NCI-H1092 (cell line): ENCODE measurements around the gene IL1RAPL1.

Experiments
- DNase-seq: peaks from one replicate; lab custom pipeline; 2025; lab: John Stamatoyannopoulos, UW

The IL1RAPL1 gene

DNA sequence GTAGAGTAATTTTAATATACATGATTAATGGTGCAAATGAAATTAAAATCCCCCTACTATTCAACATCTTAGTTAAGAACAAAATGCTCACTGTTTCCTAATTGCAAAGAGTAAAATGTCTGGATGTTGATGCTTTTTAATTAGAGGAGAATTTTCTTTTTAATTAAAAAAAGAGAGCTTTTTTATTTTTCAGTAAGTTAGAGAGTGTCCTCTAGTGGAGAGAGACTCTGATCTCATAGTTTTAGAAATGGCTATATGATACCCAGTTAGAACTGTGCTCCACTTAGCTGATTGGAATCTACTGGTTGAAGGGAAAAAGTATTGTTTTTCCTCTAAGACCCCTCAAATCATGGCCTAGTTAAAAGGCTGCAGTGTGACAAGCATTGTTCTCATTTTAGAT lies 1316.1 kb downstream of the IL1RAPL1 start:
- no peak for DNase-seq

DNA sequence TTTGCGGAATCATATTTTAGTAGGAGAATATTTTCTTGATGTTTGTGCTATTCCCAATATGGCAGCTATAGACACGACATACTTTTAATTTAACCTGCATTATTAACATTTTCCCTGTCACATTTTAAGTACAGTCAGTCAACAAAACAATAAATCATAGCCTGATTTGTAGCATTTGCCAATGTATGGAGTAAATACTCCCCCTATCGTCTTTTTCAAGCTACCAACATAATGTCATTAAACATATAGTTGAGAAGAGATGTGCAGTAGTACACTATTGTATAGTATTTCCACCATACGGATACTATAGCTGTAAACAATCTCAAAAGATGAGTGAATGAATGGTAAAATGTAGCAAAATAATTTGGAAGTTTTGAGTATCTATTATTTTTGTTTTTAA lies 1324.4 kb downstream of the IL1RAPL1 start:
- DNase-seq, result no peak

DNA sequence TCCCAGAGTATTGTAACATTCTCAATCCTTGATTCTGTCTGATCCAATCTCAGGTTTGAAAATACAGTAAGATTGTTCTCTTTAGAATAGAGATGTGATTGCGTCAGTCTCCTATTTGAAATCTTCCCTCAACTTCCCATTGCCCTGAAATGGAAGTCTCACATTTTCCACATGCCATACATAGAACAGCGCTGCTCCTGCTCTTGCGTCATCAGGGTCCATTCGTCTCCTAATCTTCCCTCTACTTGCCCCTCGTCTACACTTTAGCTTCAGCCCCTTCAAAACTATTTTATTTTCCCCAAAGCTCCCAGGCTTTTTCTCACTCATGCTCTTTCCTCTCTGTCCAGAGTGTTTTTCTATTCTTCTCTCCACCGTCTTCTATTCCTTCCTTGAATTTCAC lies 1326.4 kb downstream of the IL1RAPL1 start:
- no peak for DNase-seq

DNA sequence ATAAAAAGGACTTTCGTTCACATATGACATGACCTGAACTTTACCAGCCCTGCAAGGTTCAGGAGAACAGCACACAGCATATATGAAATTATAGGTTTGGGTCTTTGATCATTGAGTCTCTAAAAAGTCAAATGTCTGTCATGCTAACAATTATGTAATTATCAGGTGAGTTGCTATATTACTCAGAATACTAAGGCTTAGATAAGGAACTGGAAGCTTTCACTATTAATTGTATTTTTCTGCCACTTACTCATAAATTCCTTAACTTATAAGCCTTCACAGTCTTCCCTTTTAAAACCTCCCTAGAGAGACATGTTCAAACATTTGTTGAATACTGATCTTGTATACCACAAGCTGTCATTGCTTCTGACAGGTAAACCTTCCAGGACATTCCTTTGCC lies 1335.4 kb downstream of the IL1RAPL1 start:
- DNase-seq, result no peak

DNA sequence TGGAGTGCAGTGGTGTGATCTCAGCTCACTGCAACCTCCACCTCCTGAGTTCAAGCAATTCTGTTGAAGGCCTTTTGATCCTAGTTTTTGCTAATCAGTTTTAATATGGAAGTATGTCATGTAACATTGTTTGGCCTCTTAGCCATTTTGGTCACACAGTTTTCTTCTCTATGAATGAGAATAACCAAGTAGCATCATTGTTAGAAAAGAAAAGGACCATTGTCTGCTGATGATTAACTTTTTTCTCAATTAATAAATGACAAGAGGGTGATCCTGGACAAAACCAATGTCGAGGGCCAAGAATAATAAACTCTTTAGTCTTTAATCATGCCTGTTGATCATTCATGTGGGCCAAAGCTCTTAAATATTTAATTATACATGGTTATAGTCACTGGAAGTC lies 1338.8 kb downstream of the IL1RAPL1 start:
- no peak for DNase-seq

DNA sequence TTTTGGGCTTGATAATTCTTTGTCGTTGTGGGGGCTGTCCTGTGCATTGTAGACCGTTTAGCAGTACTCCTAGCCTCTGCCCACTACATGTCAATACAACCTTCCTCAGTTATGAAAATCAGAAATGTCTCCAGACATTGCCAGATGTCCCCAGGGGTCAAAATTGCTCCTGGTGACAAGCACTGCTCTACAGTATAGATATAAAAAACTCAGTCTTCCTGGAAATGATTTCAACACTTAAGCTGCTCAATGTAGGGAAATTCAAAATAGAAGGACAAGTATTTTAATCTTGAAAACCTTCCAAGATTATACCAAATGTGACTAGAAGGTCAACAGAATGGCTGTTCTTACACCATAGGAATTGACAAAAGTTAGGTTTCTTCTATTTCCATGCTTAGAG lies 1339.4 kb downstream of the IL1RAPL1 start:
- no peak for DNase-seq

DNA sequence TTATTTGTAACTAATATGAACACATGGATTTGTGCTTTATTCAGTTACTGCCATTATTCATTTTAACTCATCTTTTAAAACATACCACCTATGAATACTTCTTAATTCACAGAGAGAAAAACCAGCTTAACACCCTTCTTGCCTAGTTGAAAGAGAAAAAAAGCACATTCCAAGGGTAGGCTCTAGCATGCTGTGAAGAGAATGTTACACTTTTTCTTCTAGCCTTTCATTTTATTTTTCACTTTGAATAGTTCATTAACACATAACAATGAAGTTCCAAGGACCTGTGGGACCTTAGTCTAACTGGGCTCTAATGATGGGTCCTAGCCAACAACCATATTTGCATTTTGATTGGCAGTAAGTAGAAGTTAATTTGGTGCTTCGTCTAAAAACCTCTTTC lies 1348.2 kb downstream of the IL1RAPL1 start:
- DNase-seq, result no peak

DNA sequence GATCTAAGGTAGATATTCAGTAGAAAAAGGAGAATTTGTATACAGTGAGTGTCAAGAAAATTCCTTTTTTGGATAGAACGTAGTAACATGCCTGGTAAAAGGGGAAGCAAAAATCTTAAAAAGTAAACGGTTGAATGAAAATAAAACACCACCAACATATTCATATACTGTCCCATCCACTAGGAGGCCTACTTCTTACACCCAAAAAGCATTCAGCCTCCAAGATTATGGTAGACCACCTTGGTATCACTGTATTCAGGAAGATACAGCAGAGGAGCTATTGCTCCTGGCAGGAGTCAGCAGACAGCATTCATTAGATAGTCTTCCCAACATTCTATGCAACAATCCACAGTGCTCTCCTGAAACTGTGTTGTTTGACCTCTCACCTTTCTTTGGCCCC lies 1353.5 kb downstream of the IL1RAPL1 start:
- DNase-seq, result no peak

DNA sequence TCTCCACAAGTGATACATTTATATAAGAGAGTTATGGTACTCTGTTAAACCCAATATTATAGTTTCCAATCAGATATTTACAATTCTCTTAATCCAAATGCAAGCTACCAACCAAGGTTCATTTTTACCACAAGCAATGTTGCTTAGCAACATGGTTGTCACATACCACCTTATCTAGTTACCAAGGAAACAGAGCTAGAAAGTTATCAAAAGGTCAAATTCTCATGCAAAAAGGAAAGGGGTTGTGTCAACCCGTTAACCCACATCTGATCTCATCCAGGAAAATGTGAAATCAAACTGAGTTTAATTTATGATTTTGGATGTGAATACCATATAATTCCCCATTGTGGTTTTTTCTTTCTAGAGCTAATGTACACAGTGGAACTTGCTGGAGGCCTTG lies 1354.0 kb downstream of the IL1RAPL1 start:
- DNase-seq, result no peak

DNA sequence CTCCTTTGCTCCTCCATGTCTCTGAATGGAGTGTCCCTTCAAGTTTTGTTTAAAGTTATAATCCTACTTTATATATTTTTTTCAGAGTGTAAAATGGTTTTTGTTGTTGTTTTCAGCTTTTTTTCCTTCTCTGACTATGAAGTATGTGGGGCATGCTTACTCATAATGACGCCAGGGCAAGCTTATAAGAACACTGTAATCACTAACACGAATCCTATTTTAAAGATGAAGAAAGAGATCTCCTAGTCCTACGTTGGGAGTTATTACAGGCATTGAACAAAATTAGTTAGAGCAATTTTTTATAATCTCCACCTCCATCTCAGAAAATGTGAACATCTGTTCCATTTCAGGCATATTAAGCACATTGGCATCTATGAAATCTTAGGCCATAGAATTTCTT lies 1360.0 kb downstream of the IL1RAPL1 start:
- no peak for DNase-seq

DNA sequence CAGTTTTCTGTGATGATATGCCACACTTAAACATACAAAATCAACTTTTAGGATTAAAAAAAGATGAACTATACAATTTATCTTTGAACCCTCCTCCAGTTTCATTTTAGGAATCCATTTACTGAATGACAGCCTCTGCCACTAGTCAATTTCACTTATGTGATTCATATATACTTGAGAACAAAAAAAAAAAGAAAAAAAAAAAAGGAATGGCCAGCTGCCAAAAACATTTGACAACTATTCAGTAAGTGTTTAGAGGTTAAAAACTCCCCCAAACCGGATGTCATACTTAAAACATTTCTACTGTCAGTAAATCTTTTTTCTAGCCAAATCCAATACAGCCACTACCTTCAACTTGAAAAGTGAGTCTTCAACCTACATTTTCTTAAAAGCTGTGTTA lies 1361.4 kb downstream of the IL1RAPL1 start:
- DNase-seq, result no peak

DNA sequence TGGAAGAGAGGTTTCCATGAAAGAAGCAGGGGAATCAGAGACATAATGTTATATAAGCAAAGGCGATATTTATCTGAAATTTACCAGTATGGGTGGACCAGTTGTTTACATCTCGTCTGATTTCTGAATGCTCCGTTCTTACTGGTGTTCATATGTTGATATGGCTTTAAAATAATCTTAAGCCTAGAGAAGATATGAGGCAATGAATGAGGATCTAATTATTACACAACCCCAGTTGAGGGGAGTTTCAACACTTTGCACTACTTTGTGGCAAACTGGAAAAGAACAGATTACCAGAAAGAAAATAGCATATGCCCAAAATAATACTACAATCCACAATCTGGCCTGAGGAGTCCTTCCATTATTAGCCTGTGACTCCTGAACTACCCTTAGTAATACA lies 1364.8 kb downstream of the IL1RAPL1 start:
- no peak for DNase-seq

DNA sequence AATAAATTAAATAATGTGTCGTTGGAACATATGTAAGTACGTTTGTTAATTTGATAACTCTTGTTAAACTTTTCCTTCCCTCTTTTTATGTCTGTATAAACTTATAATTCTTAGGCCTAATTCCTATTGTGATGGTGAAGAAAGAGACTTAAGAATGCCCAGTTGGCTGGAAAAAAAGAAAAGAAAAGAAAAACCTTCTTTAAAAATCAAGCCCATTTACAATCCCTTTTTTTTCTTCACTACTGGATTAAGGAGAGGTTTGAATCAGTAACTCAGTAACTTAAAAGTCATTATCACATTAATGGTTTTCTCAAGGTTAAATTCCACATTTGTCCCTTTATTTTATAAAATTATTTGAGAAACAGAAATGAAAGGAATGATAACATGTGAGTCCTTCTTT lies 1374.8 kb downstream of the IL1RAPL1 start:
- no peak for DNase-seq

DNA sequence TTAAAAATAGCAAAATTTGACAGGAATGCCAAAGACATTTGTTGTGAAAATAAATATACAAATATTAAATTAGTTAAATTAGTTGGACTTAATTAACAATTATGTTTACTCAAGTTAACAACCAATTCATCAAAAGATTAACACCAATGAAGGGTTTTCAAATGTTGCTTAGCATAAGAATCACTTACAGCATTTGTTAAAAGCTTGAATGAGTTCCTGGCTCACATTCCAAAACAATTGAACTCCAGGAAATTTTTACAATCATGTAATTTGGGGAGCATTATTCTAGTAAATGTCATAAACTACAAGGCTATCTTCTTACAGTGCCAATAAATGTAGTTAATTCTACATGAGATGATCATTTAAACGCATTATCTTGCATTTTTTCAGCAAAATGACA lies 1378.4 kb downstream of the IL1RAPL1 start:
- DNase-seq, result no peak

DNA sequence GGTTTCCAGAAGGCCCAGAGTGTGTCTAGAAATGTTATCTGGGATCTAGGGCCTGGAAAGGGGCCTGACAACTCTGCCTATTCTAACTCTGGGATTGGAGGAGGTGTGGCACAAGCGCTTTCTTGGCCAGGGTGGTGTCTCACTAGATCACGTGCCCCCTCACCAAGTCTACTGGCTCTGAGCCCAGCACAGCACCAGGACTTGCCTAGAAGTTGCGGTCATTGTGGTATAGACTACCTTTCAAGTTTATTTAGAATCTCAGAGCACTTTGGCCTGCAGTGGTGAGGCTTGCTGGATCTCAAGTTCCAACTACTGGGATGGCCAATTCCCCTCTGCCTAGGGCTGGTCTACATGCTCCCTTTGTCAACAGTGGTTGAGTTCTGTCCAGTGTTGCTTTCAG lies 1404.8 kb downstream of the IL1RAPL1 start:
- DNase-seq, result no peak

DNA sequence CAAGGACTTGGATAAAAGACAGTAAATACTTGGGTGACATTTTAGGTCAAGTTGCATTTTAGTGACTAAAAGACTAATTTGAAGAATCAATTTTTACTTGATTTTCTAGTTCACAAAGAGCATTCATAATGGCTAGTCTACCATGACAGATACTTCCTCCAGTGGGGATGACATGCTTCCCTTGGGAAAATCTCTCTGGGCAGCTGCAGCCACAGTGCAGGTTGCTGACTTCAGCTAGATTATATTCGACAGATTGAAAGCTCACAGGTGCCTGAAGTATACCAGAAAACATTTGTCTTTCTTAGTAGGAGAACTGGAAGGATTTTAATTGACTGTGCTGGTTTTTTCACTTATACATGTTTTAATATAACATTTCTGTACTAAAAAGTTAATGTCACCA lies 1418.6 kb downstream of the IL1RAPL1 start:
- no peak for DNase-seq
